GM12878 (cell line): ENCODE data around the gene QPCT. TPM values are rescaled to one million over a fixed set of nuclear protein-coding genes. Genes with fewer than 3 reads are reported as not detected.

Experiments
- BACH1 ChIP-seq: fragments of 450-650 bp; IDR thresholded peaks from 2 replicates; pipeline ENCODE4 v1.6.1; 2017; ENCODE audit warnings: mild to moderate bottlenecking, borderline replicate concordance
- BMI1 ChIP-seq: fragments of 450-650 bp; IDR thresholded peaks from 2 replicates; pipeline ENCODE4 v1.6.1; 2016; ENCODE audit warnings: mild to moderate bottlenecking, moderate library complexity, borderline replicate concordance
- CBX5 ChIP-seq: sonication (generic); IDR thresholded peaks from 2 replicates; pipeline ENCODE4 v1.6.1; 2016; ENCODE audit warnings: low read depth, moderate library complexity, mild to moderate bottlenecking, inconsistent platforms
- CHD4 ChIP-seq: fragments of 200-600 bp; sonication (generic); IDR thresholded peaks from 2 replicates; pipeline ENCODE4 v1.6.1; 2016; ENCODE audit warnings: mild to moderate bottlenecking
- EZH2 ChIP-seq: IDR thresholded peaks from 2 replicates; pipeline ENCODE4 v1.6.1; 2012; ENCODE audit warnings: low read depth, mild to moderate bottlenecking, control low read depth, inconsistent platforms, low read length, borderline replicate concordance; ENCODE audit not compliant: control insufficient read depth
- IKZF1 ChIP-seq: fragments of 450-650 bp; conservative IDR thresholded peaks from 2 replicates; pipeline ENCODE4 v1.6.1; 2017; ENCODE audit warnings: antibody characterized with exemption, mild to moderate bottlenecking
- KLF5 ChIP-seq: fragments of 450-650 bp; IDR thresholded peaks from 2 replicates; pipeline ENCODE4 v1.6.1; 2014; ENCODE audit warnings: mild to moderate bottlenecking; ENCODE audit not compliant: partially characterized antibody
- MEF2A ChIP-seq: IDR thresholded peaks from 2 replicates; pipeline ENCODE4 v1.6.1; 2011; ENCODE audit warnings: low read depth, mild to moderate bottlenecking, low read length, moderate library complexity; ENCODE audit not compliant: insufficient read depth
- RAD51 ChIP-seq: fragments of 450-650 bp; IDR thresholded peaks from 2 replicates; pipeline ENCODE4 v1.6.1; 2016; ENCODE audit warnings: moderate library complexity, mild to moderate bottlenecking, inconsistent platforms
- RBBP5 ChIP-seq: fragments of 200-600 bp; sonication (generic); conservative IDR thresholded peaks from 2 replicates; pipeline ENCODE4 v1.6.1; 2016
- SMAD1 ChIP-seq: fragments of 450-650 bp; IDR thresholded peaks from 2 replicates; pipeline ENCODE4 v1.6.1; 2018; ENCODE audit warnings: mild to moderate bottlenecking, low read depth; ENCODE audit not compliant: partially characterized antibody
- SMAD5 ChIP-seq: IDR thresholded peaks from 2 replicates; pipeline ENCODE4 v1.6.1; 2016; ENCODE audit warnings: antibody characterized with exemption, low read depth
- SREBF2 ChIP-seq: IDR thresholded peaks from 2 replicates; pipeline ENCODE4 v1.6.1; 2012; ENCODE audit warnings: mild to moderate bottlenecking, low read length
- ZBED1 ChIP-seq: IDR thresholded peaks from 2 replicates; pipeline ENCODE4 v1.6.1; 2016; ENCODE audit warnings: borderline replicate concordance
- ZNF207 ChIP-seq: fragments of 450-650 bp; IDR thresholded peaks from 2 replicates; pipeline ENCODE4 v1.6.1; 2014; ENCODE audit warnings: antibody characterized with exemption, mild to moderate bottlenecking, borderline replicate concordance
- ZNF622 ChIP-seq: fragments of 450-650 bp; IDR thresholded peaks from 2 replicates; pipeline ENCODE4 v1.6.1; 2017; ENCODE audit warnings: mild to moderate bottlenecking, inconsistent platforms
- polyA plus RNA-seq, 11 experiments: library from polyadenylated mRNA; depleted of rRNA in 4 of 11; unstranded in 6 of 11; stranded (reverse) in 5 of 11; fragments of >200 nt; fragmentation: Nextera tagmentation in 4 of 11; fragmentation: Illumina TruSeq in 1 of 11; extraction: Ambion mirVana in 4 of 11; extraction: Trizol in 1 of 11; gene quantifications; 1 replicate in 1 of 11; 2 replicates in 10 of 11; pipeline versions ENCODE4 v1.2.1 to v1.2.3, GENCODE V29; 2011 to 2016; ENCODE audit warnings: inconsistent platforms in 2 of 11, missing spikeins in 2 of 11, low read depth in 1 of 11
- total RNA-seq, 4 experiments: library from RNA; depleted of rRNA in 3 of 4; stranded (reverse); fragments of >200 nt in 3 of 4; fragmentation: Illumina TruSeq in 1 of 4; extraction: Trizol in 1 of 4; gene quantifications; 2 replicates each; pipeline versions ENCODE4 v1.2.1 to v1.2.3, GENCODE V29; 2013 to 2021
- TF ChIP-seq, protein P1 (sequence below): IDR thresholded peaks from 2 replicates; pipeline ENCODE4 v1.6.1; 2011; ENCODE audit warnings: low read depth, mild to moderate bottlenecking, low read length, moderate library complexity, borderline replicate concordance; ENCODE audit errors: extremely low read depth
- TF ChIP-seq, protein P2 (sequence below): IDR thresholded peaks from 2 replicates; pipeline ENCODE4 v1.6.1; 2012; ENCODE audit warnings: mild to moderate bottlenecking, low read depth, low read length
- TF ChIP-seq, protein P3 (sequence below): fragments of 450-650 bp; IDR thresholded peaks from 2 replicates; pipeline ENCODE4 v1.6.1; 2017; ENCODE audit warnings: mild to moderate bottlenecking, moderate library complexity
- TF ChIP-seq, protein P4 (sequence below): IDR thresholded peaks from 2 replicates; pipeline ENCODE4 v1.6.1; 2011; ENCODE audit warnings: mild to moderate bottlenecking, low read depth, low read length, moderate library complexity; ENCODE audit not compliant: insufficient replicate concordance

QPCT gene
- total and polyA plus RNA-seq, 10 of the 15 experiments (the other 5 are each of a cell fraction or from before 2014, with no cell fraction given), result 0.14 to 0.86 (median 0.18) TPM; not detected in 1

DNA sequence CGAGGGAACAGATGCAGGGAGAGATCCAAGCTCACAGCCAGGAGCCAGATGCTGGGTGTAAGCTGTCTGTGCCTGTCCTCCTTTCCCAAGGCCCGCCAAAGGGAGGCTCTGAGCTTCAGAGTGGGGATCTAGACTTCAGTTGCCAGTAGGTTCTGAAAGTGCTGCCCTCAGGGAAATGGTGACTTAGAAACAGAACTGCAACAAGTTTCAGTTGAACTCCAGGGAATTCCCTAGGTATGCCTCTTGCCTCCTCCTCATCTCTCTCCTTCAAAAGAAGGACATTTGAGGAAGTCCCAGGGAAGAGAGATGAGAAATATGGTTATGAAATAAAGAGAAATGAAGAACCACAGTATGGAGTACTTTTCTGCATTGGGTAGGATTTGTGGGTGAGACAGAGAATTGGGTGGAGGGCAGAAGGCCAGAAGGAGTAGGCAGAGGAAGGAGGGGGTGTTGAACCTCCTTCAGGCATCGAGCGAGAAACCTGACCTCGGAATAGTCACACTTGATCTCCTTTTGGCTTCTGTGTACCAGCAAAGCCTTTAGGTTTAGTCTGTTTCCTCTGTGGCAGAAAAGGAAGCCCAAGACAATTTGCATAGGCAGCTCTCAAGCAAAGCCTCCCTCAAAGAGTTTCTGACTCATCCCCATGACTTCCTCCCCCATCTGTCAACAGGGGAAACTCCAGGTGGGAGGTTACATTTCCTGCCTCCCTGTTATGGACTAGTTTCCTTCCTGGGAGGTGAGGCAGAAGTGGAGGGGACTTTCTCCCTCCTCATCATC lies 45.7 kb downstream of the QPCT start (continued):
- TF ChIP-seq, protein P1, sequence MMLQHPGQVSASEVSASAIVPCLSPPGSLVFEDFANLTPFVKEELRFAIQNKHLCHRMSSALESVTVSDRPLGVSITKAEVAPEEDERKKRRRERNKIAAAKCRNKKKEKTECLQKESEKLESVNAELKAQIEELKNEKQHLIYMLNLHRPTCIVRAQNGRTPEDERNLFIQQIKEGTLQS, result no peak
- TF ChIP-seq RAD51 (no peak), SMAD1 (no peak), KLF5 (no peak), ZBED1 (peak; percentile 31; the same call in 1 of the 2 replicates), CHD4 (no peak), ZNF207 (no peak), BMI1 (peak; percentile 35; the same call in 1 of the 2 replicates), SMAD5 (no peak), CBX5 (0 out of 2 replicates have a peak, but pooled peaks have one; percentile 63), SREBF2 (no peak), BACH1 (no peak), MEF2A (peak; percentile 81), IKZF1 (peak; percentile 96), ZNF622 (no peak), RBBP5 (no peak), EZH2 (no peak)
- TF ChIP-seq, protein P2, sequence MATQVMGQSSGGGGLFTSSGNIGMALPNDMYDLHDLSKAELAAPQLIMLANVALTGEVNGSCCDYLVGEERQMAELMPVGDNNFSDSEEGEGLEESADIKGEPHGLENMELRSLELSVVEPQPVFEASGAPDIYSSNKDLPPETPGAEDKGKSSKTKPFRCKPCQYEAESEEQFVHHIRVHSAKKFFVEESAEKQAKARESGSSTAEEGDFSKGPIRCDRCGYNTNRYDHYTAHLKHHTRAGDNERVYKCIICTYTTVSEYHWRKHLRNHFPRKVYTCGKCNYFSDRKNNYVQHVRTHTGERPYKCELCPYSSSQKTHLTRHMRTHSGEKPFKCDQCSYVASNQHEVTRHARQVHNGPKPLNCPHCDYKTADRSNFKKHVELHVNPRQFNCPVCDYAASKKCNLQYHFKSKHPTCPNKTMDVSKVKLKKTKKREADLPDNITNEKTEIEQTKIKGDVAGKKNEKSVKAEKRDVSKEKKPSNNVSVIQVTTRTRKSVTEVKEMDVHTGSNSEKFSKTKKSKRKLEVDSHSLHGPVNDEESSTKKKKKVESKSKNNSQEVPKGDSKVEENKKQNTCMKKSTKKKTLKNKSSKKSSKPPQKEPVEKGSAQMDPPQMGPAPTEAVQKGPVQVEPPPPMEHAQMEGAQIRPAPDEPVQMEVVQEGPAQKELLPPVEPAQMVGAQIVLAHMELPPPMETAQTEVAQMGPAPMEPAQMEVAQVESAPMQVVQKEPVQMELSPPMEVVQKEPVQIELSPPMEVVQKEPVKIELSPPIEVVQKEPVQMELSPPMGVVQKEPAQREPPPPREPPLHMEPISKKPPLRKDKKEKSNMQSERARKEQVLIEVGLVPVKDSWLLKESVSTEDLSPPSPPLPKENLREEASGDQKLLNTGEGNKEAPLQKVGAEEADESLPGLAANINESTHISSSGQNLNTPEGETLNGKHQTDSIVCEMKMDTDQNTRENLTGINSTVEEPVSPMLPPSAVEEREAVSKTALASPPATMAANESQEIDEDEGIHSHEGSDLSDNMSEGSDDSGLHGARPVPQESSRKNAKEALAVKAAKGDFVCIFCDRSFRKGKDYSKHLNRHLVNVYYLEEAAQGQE, result no peak
- TF ChIP-seq, protein P3, sequence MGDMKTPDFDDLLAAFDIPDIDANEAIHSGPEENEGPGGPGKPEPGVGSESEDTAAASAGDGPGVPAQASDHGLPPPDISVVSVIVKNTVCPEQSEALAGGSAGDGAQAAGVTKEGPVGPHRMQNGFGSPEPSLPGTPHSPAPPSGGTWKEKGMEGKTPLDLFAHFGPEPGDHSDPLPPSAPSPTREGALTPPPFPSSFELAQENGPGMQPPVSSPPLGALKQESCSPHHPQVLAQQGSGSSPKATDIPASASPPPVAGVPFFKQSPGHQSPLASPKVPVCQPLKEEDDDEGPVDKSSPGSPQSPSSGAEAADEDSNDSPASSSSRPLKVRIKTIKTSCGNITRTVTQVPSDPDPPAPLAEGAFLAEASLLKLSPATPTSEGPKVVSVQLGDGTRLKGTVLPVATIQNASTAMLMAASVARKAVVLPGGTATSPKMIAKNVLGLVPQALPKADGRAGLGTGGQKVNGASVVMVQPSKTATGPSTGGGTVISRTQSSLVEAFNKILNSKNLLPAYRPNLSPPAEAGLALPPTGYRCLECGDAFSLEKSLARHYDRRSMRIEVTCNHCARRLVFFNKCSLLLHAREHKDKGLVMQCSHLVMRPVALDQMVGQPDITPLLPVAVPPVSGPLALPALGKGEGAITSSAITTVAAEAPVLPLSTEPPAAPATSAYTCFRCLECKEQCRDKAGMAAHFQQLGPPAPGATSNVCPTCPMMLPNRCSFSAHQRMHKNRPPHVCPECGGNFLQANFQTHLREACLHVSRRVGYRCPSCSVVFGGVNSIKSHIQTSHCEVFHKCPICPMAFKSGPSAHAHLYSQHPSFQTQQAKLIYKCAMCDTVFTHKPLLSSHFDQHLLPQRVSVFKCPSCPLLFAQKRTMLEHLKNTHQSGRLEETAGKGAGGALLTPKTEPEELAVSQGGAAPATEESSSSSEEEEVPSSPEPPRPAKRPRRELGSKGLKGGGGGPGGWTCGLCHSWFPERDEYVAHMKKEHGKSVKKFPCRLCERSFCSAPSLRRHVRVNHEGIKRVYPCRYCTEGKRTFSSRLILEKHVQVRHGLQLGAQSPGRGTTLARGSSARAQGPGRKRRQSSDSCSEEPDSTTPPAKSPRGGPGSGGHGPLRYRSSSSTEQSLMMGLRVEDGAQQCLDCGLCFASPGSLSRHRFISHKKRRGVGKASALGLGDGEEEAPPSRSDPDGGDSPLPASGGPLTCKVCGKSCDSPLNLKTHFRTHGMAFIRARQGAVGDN, result no peak
- TF ChIP-seq, protein P4, sequence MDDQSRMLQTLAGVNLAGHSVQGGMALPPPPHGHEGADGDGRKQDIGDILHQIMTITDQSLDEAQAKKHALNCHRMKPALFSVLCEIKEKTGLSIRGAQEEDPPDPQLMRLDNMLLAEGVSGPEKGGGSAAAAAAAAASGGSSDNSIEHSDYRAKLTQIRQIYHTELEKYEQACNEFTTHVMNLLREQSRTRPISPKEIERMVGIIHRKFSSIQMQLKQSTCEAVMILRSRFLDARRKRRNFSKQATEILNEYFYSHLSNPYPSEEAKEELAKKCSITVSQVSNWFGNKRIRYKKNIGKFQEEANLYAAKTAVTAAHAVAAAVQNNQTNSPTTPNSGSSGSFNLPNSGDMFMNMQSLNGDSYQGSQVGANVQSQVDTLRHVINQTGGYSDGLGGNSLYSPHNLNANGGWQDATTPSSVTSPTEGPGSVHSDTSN, result no peak
